ENCODE data around the gene NAP1L5. TPM values are rescaled to one million over a fixed set of nuclear protein-coding genes. Genes with fewer than 3 reads are reported as not detected.

NAP1L5 gene
- total RNA-seq, 2 experiments from 2014 or later, result 5.4 to 5.8 TPM

GRCh38 chr4:88674979-88675378, 22.6 kb downstream of the NAP1L5 start:
- ATAC-seq (no peak), DNase-seq (no peak)
- H3K4me3 Mint-ChIP-seq, result no peak overlapping the region
- no peaks in the 10 kb centered on the region for H3K9me3 Mint-ChIP-seq
- TF ChIP-seq, protein P1, sequence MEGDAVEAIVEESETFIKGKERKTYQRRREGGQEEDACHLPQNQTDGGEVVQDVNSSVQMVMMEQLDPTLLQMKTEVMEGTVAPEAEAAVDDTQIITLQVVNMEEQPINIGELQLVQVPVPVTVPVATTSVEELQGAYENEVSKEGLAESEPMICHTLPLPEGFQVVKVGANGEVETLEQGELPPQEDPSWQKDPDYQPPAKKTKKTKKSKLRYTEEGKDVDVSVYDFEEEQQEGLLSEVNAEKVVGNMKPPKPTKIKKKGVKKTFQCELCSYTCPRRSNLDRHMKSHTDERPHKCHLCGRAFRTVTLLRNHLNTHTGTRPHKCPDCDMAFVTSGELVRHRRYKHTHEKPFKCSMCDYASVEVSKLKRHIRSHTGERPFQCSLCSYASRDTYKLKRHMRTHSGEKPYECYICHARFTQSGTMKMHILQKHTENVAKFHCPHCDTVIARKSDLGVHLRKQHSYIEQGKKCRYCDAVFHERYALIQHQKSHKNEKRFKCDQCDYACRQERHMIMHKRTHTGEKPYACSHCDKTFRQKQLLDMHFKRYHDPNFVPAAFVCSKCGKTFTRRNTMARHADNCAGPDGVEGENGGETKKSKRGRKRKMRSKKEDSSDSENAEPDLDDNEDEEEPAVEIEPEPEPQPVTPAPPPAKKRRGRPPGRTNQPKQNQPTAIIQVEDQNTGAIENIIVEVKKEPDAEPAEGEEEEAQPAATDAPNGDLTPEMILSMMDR (IDR thresholded peaks at IDR 0.05), result no peak
- ChIA-PET POLR2A (no interaction called here), CTCF (no interaction called here)
- peaks cover 32% of the 10 kb centered on the region for H3K36me3 Mint-ChIP-seq (ENCODE audit: low read depth)
- no peaks in the 10 kb centered on the region for H3K27me3 Mint-ChIP-seq
- intact Hi-C loops (cut with micrococcal nuclease), result loop anchor here (10.0 kb wide), 1 partner anchor 350 kb away; no protein-coding TSS in a partner anchor
- H3K4me1 Mint-ChIP-seq (ENCODE audit: low read depth), result peaks cover 7% of the 10 kb centered on the region
- H3K27ac Mint-ChIP-seq, result no peak overlapping the region

DNA sequence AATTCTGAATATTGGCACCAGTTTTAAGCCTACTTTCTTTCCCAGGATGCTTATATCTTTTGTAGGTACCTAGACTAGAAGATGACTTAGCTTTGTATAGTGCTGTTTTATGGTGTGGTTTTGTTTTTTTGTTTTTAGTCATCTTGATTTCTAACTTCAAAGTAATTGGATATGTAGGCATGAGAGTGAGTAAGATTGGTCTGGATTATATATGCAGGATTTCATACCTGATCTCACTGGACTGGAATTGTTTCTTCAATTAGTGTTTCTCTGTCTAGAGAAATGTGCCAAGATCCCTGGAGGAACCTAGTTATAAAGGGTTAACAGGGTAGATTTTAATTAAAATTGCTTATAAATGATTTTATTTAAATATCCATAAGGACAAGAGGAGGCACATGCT, 23.1 kb downstream of the NAP1L5 start:
- intact Hi-C loops (cut with micrococcal nuclease), result loop anchor here (10.0 kb wide), 1 partner anchor 350 kb away; no protein-coding TSS in a partner anchor
- peaks cover 7% of the 10 kb centered on the region for H3K4me1 Mint-ChIP-seq (ENCODE audit: low read depth)
- H3K27me3 Mint-ChIP-seq, result no peaks in the 10 kb centered on the region
- TF ChIP-seq, protein P1 (IDR thresholded peaks at IDR 0.05), result no peak
- DNase-seq, result no peak
- ATAC-seq, result no peak
- POLR2A ChIA-PET, result no interaction called here
- no peak overlapping the region for H3K4me3 Mint-ChIP-seq
- no peak overlapping the region for H3K27ac Mint-ChIP-seq
- no peaks in the 10 kb centered on the region for H3K9me3 Mint-ChIP-seq
- peaks cover 31% of the 10 kb centered on the region for H3K36me3 Mint-ChIP-seq (ENCODE audit: low read depth)
- CTCF ChIA-PET, result no interaction called here

DNA sequence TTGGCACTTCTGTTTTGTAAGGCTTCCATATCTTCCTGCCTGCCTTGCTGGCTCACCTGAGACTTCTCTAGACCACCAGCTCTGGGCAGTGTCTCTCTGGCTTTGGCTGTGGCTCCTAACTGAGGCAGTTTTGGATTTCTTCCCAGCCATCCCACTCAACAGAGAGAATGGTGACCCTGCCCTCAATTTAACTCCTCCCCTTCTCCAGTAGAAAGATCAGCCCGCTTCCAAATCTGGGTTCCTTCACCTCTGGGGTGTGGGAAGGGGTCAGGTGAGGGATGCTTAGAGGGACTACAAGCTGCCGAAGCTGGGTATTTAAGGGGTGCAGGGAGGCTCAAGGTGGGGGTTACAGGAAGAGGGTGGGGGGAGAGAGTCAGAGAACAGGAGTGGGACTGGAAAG, 23.7 kb downstream of the NAP1L5 start:
- ATAC-seq (no peak), DNase-seq (no peak)
- no peak overlapping the region for H3K4me3 Mint-ChIP-seq
- POLR2A ChIA-PET, result no interaction called here
- intact Hi-C loops (cut with micrococcal nuclease), result loop anchor here (10.0 kb wide), 1 partner anchor 351 kb away; no protein-coding TSS in a partner anchor
- CTCF ChIA-PET, result interaction anchor here (0.8 to 1.9 kb wide), 11 partner anchors 11 to 448 kb away, joined by 3 to 9 read pairs (median 4); no protein-coding TSS in a partner anchor
- H3K27me3 Mint-ChIP-seq, result no peaks in the 10 kb centered on the region
- H3K27ac Mint-ChIP-seq, result no peak overlapping the region
- H3K9me3 Mint-ChIP-seq, result no peaks in the 10 kb centered on the region
- TF ChIP-seq, protein P1 (IDR thresholded peaks at IDR 0.05), result no peak
- peaks cover 7% of the 10 kb centered on the region for H3K4me1 Mint-ChIP-seq (ENCODE audit: low read depth)
- H3K36me3 Mint-ChIP-seq (ENCODE audit: low read depth), result peaks cover 25% of the 10 kb centered on the region

DNA sequence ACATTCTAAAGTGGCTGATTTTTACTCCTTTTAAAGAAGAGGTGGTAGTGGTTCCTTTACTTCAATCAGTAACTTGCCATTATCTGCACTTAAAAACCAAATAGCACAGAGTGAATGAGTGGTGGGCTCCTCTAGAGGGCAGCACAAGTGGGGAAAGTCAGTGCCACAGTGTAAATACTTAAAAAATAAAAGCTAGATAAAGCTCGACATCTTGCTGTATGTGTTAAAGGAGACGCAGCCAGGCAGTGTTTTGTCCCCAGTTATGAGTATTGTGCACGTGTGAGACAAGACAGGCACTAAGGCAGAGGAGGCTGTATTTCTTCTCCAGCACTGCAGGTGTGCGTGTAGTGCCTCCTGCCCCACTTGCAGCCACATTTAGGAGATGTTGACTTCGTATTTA, 24.6 kb downstream of the NAP1L5 start:
- ChIA-PET CTCF (interaction anchor here (0.7 to 1.9 kb wide), 16 partner anchors 10 to 447 kb away, joined by 3 to 9 read pairs (median 4); no protein-coding TSS in a partner anchor), POLR2A (no interaction called here)
- H3K4me3 Mint-ChIP-seq, result no peak overlapping the region
- no peaks in the 10 kb centered on the region for H3K27me3 Mint-ChIP-seq
- TF ChIP-seq, protein P1 (IDR thresholded peaks at IDR 0.05), result peak; percentile 57
- ATAC-seq (peak; percentile 62), DNase-seq (peak; percentile 48)
- intact Hi-C loops (cut with micrococcal nuclease), result loop anchor here (10.0 kb wide), 1 partner anchor 352 kb away; no protein-coding TSS in a partner anchor
- H3K36me3 Mint-ChIP-seq (ENCODE audit: low read depth), result peaks cover 21% of the 10 kb centered on the region
- no peaks in the 10 kb centered on the region for H3K9me3 Mint-ChIP-seq
- H3K4me1 Mint-ChIP-seq (ENCODE audit: low read depth), result peaks cover 7% of the 10 kb centered on the region
- H3K27ac Mint-ChIP-seq, result no peak overlapping the region

DNA sequence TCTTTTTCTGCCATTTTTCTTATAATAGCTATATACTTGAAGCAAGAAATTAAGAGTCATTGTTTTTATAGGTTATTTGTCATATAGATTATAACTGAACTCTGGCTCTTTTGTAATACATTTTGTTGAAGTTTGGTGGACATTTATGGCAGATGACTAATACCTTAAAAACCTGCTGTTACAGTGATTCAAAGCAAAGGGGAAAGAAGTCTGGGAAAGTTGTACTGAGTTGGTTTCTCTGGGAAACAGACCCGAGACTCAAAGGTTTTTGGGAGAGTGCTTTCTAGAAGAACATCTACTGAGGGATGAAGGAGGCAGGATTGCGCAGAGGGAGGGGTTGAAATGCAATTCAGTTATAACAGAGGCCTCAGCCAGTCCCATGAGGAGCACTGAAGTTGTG, 35.9 kb downstream of the NAP1L5 start:
- DNase-seq, result no peak
- Mint-ChIP-seq H3K36me3 (ENCODE audit: low read depth) (peaks cover 9% of the 10 kb centered on the region), H3K27me3 (no peaks in the 10 kb centered on the region), H3K4me1 (ENCODE audit: low read depth) (peaks cover 3% of the 10 kb centered on the region), H3K9me3 (no peaks in the 10 kb centered on the region), H3K4me3 (no peak overlapping the region), H3K27ac (no peak overlapping the region)
- no peak for ATAC-seq
- intact Hi-C loops (cut with micrococcal nuclease), result no loop called here
- ChIA-PET CTCF (interaction anchor here (1.1 to 5.5 kb wide), 5 partner anchors 9 to 362 kb away, joined by 4 to 46 read pairs (median 5); no protein-coding TSS in a partner anchor), POLR2A (no interaction called here)
- TF ChIP-seq, protein P1 (IDR thresholded peaks at IDR 0.05), result no peak

Data from activated CD8-positive, alpha-beta T cell treated with anti-CD3 and anti-CD28 coated beads for 36 hours (primary cell).